Activated CD4-positive, alpha-beta T cell treated with anti-CD3 and anti-CD28 coated beads for 4 hours (primary cell): ENCODE data around the gene SMIM7.
"Not testable (repeated sequence)": the region's sequence is repeated elsewhere in the genome, so short reads cannot be mapped to it uniquely, and the experiment has no call there.

ENCODE experiments used
- DNase-seq, 2 donors: peaks; one replicate each; pipeline ENCODE4 v3.0.0-alpha.2; 2020

Gene SMIM7

DNA sequence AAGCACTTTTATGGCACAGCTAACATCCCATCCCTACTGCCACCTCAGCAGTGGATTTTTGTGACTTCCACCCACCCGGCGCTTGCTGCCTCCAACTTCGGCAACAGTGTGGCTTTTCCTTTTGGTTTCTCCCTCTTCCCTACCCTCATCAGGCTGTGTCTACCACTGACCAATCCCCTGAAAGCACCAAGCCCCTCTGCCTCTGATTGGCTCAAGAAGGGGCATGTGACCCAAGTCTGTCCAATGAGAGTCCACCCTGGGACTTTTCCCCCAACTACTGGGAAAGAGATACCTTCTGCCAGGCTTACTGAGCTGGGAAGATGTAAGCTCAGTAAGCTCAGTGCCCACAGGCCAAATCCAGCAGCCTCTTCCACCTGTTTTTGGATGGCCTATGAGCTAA lies 5.8 kb downstream of the SMIM7 start:
- no peak for DNase-seq

DNA sequence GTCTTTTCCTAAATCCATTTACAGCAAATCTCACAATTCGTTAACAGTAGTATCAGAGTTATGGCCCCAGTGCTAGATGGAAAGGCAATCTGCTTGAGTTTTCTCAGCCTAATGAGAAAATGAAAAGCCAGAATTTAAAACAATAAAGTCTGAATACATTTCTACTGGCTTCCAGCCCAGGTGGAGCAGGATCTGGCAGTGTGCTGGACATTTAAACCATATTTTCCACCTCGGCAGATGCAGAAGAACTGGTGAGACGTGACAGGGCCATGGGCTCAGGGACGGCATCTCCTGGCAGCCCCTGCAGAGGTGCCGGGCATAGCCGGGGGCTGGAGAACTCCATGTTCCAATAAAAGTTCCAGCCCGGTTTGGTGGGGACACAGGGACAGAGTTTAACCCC lies 7.1 kb downstream of the SMIM7 start:
- DNase-seq: no peak

DNA sequence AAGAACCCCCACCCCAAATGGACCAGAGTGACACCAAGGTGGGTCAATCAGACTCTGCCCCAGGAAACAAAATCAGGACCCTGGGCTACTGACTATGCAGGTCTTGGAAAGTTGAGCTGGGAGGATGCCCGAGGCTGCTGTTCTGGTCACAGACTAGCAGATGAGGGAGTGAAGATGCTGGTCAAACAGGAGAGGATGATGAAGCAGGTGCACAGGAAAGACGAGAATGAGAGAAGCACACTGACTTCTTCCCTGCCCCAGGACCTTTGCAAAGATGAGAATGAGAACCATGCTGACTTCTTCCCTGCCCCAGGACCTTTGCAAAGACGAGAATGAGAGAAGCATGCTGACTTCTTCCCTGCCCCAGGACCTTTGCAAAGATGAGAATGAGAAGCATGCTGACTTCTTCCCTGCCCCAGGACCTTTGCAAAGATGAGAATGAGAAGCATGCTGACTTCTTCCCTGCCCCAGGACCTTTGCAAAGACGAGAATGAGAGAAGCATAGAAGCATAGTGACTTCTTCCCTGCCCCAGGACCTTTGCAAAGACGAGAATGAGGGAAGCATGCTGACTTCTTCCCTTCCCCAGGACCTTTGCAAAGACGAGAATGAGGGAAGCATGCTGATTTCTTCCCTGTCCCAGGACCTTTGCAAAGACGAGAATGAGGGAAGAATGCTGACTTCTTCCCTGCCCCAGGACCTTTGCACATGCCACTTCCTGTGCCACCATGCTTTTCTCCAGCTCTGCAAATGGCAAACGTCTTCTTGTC lies 8.3 kb downstream of the SMIM7 start:
- not testable (repeated sequence) for DNase-seq

DNA sequence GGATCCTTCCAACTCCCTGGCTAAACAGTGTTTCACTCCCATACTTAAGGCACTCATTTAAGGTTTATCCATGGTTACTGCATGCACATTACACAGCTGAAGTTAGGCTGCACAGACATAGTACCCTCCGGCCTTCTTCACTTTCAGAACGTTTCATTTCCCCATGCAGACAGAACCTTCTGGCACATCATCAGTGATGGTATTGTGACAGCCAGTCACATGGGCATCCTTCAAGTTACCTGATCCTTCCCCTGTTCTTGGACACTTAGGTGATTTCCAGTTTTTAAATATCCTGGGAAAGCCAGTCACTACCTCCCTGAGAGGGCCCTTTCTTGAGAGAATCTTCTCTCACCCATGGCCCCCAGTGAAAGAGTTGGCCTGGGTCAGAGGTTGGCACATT lies 9.1 kb downstream of the SMIM7 start:
- DNase-seq: no peak

DNA sequence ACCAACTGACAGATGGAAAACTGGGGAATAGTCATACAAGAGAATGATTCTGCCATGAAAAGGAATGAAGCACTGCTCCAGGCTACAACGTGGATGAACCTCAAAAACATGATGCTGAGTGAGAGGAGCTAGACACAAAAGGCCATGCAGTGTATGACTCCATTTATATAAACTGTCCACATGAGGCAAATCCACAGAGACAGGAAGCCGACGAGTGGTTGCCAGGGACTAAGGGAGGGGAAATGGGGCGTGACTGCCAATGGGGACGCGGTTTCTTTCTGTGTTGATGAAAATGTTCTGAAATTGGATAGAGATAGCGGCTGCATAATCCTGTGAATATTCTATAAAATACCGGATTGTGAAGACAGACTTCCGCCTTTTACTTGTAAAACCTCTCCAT lies 10.2 kb downstream of the SMIM7 start:
- no peak for DNase-seq

DNA sequence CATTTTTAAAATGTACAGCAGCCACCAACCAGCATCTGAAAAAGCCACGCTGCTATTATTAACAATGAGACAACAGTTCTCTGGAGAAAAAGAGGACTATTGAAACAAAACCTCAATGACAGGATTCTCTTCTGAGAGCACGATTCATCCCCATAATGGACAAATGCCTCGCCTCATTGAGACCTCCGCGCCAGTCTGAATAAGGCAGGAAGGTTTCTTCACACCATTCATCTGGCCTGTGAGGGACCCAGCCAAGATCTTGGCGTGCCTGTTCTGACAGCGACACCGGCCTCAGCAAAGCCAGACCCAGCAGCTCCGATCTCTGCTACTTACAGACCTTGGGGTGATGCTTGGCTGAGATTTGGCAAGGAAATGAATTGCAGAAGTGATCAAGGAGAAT lies 14.8 kb downstream of the SMIM7 start:
- no peak for DNase-seq

DNA sequence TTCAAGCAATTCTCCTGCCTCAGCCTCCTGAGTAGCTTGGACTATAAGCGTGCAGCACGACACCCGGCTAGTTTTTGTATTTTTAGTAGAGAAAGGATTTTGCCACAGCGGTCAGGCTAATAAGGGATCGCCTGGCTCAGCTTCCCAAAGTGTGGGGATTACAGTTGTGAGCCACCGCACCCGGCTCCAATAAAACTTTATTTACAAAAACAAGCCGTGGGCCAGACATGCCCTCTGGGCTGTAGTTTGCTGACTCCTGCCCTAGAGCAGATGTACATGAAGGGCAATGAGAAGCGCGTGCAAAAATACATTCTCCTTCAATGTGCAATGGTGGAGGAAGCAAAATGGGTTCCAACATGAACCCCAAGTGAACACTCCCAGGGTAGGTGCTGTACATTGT lies 18.2 kb downstream of the SMIM7 start:
- no peak for DNase-seq

DNA sequence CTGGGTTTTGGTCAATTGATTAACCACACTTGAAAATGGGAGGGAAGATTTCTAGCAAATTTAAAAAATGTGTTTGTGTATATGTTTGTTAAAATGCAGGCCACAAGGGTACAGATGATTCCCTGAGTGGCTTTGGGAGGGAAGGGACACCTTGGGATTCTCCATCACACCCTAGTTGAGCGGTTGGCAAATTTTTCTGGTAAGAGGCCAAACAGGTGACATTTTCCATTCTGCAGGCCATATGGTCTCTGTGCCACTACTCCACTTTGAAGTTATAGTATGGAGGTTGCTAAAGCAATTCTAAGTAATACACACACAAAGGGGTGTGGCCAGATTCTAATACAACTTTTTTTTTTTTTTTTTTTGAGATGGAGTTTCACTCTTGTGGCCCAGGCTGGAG lies 19.0 kb downstream of the SMIM7 start:
- DNase-seq: no peak

DNA sequence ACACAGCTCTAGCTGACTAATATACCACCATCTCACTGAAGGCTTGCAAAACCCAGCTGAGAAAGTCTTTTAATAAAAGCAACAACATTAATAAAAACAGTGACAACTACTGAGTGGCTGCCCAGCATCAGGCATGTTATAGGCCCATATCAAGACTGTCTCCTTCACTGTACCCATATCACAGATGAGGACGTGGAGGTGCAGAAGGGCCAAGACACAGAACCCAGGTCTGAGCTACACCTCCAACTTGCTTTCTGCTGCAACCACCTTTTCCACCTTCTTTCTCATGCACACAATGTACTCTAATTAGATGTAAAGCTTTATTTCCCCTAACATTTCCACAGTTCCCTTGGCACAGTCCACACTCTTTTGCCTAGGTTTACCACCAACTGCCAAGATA lies 21.3 kb downstream of the SMIM7 start:
- no peak for DNase-seq

DNA sequence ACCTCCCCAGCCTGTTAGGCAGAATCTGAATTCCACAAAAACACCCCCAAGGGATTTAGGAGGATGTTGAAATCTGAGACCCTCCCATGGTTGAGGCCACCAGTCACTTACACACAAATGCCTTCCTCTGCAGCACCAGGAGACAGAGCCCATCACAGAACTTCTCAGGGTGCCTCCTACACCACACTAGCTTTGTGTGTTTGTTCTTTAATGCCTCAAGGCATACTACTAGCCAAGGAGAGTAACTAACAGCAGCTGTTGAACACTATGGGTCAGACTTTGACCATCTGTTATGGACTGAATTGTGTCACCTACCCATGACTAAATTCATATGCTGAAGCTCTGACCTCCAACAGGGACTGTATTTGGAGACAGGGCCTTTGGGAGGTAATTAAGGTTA lies 22.4 kb downstream of the SMIM7 start:
- no peak for DNase-seq

DNA sequence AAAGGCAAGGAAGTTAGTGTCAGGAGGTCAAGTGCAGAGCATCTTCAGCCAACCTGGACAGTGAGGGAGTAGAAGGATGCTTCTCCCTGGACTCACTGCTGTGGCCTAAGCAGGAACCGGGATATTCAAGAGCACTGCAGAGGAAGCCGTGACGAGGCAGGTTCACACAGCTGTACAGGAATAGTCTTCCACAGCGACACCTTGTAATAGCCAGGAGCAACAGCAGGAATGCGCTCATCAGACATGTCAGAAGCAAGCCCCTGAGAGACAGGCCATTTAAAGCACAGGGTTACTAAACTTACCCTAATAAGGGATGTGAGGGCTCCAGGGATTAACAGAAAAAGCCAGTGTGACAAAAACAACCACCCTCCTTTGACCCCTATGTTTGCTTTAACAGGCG lies 28.5 kb downstream of the SMIM7 start:
- DNase-seq: no peak

DNA sequence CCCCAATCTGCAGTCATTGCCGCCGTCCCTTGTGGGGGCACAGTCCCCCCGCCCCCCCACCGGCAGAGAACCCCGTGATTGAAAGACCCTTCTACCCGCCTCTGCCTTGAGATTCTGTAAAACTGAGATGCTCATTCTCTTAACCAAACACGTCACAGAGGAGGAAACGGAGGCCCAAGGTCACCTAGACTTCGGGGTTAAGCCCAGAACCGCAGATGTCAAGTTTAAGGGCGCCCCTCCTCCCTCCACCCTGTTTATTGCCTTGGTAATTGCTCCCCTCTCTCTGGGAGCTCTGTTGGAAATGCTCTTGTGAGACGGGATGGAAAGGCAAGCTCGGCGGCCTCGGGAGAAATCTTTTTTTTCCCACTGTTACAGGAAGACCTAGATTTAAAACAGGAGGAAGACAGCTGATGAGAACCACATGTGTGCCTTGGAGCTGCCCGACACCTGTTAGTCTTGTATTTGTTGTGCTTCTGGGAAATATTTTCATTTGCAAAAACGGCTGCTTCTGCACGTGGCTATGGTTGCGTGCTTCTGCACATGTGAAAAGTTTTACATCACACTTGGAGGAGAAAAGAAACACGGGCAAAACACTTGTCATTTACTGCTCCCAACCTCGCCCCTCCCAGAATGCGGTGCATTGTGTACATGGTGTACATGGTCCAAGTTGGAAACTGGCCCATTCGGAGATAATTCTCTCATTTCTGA lies 30.8 kb downstream of the SMIM7 start:
- DNase-seq: peak in 1 of 2 donors; percentile 9

DNA sequence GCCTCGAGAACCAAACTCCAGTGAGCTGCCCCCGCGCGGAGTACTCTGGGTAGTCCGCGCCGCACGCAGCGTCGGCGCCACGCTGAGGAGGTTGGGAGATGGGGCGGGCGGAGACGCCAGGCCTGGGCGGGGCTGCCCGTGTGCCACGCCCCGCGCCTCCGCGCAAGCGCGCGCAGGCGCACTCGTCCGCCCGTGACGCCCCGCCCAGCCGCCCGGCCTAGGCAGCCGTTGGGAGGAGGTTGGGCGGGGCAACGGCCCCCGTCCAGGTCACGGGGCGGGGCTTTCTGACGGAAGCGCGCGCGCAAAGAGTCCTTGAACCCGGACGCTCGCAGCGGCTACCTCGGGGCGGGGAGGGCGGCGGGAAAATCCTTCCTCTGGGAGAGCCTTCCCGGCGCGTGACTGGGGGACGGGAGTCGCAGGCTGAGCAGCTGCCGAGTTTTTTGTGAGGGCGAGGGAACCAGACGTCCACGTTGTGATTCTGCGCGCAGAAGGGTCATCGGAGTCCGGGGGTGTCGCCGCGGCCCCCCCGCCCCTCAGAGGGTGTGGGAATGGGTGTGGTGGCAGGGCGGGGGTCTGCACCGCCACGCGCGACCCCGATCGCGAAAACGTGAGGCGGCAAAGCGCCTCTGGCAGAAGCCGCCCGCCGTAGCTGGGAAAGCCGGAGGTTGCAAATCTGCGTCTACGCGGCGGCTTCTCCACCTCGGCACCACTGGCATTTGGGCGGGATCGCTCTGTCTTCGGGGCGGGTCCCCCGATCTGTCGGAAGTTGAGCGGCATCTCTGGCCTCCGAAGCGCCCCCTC lies 31.6 kb downstream of the SMIM7 start, which contains the start of gene MED26:
Gene MED26 (minus strand): TSS at position 22 of the 801 bp plus-strand sequence. CDS start 261 bp downstream, outside the sequence.
- peak; percentile 94 for DNase-seq

DNA sequence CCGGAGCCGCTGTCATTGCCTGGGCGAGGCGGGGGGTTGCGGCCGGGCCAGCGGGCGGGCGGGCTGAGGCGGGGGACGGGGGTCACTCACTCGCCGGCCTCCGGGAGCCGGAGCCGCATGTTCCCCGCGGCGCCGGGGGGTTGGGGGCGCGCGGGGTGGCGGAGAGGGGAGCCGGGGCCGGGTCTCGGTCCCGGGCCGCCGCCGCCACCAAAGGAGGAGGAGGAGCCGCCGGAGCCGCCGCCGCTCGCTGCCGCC lies 32.1 kb downstream of the SMIM7 start:
- no peak for DNase-seq

DNA sequence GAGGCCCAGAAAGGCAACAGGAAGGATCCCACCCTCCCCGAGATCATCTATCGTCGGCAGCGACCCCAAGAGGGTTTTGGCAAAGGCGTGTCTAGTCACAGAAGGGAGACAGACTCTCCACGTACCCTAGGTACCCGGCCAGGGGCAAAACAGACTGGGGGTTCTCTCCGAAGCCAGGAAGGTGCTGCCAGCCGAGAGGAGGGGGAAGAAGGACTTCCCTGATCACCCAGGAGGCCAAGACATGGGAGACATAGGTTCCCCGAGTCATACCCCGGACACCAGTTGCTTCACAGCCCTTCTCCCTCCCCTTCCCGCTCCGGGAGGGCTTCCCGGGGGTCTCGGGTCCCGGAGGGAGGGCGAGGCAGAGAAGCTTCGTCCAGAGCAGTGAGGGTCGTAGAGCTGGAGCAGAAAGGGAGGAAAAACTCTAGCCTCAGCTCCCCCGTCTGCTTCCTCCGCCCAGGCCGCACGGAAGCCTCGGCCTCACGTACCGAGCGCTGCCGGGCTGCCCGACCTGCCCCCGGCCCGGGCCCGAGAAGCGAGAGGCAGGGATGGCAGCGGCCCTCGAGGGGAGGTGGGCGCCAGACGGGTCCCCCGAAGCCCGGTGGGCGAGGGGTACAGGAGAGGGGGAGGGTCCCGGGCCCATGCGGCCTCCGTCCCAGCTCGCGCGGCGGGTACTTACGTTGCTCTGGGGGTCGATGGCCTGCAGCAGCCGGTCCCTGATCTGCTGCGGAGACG lies 32.6 kb downstream of the SMIM7 start:
- DNase-seq: peak in 1 of 2 donors; percentile 4

DNA sequence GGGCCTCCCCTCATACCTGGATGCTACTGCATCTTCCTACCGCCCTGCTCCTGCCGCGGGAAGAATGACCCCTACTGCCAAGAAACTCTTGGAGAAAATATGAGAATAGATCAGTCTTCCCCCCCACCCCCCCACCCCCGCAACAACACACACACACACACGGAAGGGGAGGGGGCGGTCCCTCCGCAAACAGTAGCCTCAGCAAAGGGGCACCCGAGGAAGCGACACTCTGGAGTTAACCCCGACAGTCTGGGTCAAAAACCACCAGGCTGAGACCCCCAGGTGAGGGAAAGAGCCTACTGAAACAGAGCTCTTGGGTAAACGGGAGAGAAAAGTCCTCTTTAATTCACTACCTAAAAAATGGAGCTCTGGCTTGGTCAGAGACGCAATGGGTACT lies 33.1 kb downstream of the SMIM7 start:
- peak; percentile 12 to 18 for DNase-seq

DNA sequence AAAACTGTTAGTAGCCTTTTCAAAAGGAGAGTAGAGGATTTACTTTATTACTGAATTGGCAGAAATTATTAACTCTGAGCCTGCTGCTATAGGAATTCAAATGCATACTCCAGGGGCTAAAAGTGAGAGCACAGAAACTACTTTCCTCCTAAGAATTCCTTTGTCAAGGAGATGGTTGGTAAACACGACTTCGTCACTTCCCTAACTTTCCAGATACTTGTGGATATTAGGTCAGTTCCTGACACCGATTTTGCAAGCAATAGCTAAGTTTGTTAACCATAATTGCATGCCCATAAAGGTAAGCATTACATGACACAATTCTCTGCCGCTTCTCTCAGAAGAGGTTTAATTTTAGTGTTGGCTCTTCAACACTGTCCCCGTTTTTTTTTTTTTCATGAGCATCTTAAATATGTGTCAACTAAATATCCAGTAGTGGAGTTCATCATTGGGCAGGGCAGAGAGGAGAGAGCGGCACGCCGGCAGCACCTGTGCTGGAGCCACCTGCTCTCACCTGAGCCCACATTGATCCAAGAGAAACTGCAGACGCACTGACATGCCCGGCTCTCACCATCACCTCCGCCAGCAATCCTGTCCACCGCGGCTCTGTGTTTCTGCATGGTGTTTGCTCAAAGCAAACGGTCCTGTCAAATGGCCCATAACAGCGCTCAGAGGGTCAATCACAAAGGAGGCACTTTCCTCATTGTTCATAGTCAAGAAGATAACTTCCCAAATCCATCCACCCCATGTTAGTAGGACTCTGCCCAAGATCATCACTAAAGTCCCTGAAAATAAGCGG lies 34.6 kb downstream of the SMIM7 start:
- DNase-seq: no peak

DNA sequence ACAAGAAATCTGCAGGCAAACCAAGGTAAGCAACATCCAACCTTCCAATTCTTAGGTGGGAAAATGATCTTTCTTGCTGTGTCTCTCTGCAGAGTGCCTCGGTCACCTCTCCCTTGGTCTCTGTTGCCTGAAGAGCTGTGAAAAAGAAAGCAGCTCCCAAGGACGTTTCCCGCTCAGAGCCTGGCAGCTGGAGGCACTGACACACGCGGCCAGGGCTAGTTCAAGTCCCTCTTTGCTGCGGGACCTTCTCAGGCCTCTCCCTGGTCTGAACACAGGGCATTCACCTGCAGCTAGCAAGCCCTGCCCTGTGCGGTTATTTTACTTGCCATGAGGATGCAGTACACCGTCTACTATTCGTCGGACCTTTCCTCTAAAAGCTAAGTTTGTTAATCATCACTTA lies 35.7 kb downstream of the SMIM7 start:
- DNase-seq: no peak

DNA sequence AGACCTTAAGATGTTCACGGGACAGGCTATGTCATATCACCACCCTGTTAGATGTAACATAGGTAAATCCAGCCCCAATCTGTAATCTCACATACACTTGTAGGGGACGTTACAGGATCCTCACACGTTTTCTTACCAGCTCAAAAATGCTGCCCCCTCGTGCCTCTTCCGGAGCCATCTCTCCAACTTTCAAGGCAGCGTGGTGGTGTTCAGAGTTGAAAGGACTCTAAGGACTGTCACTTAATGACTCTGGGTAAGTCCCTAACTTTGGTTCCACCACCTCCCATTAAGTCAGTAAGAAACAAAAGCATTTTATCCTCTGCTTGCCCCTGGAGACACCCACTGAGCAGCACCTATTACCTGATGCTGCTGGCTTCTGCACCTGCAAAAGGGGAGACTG lies 36.4 kb downstream of the SMIM7 start:
- DNase-seq: no peak

DNA sequence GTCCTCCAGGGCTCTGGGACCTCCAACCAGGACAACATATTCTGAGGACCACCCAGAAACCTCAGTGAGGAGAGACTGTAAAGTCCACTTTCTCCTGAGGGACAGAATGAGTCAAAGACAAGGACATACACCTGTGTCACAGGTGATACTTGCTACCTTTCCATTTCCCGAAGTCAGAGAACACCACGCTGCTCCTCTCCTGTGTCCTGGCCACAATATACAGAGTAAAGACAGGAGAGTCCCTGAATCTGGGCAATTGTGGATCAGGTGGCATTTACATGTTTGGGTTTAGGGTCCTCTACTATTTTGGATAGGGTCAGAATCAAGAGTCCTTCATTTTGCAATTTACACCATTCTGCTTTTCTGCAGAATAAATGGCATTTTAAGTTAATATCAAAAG lies 36.9 kb downstream of the SMIM7 start:
- DNase-seq: no peak

DNA sequence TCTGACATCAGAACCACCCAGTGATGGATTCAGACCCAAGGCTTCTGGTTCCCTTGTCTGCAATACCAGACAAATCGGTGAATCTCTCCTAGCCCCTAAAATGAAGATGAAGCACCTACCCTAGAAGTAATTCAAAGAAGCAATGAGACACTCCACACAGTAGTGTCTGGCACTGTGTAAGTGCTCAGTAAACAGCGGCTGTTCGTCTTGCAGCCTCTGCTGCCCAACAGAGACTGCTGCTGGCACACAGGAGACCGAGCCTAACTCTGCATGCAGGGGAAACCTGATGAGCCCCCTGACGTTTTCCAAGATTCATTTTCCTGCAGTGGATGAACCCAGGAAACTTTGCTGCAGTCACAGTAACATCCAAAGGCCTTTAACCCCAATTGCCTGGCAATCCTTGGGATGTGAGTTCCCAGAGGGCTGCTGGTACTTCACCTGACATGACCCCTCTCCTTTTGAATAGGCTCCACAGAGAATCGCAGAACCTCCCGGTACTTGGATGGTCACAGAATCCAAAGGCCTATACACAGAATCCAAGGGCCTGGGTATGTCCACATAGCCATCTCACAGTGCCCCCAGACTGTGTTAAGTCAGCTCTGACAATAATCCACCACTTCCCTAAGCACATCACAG lies 38.7 kb downstream of the SMIM7 start:
- DNase-seq: no peak

DNA sequence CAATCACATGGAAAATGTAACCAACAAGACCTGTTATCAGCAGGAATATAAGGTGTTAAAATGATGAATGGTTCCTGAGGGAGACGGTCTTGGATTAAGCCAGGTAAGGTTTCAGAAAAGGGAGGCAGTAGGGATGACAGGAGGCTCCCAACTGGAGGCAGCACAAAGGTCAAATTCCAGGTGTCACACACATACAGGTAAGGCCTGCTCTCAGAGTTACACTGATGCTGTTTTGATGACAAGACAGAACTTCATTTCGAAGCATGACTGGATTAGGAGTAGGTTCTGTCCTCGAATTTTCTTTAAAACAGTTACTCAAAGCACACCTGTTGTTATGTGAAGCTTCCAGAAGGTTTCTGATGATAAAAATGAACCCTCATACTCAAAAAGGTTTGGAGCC lies 39.4 kb downstream of the SMIM7 start:
- DNase-seq: no peak
